Testis (tissue), 3 donors: Measurements from ENCODE around the gene ARHGAP26. TPM values are rescaled to one million over a fixed set of nuclear protein-coding genes. Genes with fewer than 3 reads are reported as not detected.

Experiments used
- DNase-seq: peaks from one replicate; pipeline ENCODE4 v3.0.0-alpha.2; 2019
- H3K27ac ChIP-seq, 2 donors: fragments of 200-600 bp; sonication (generic); one replicate each; pipeline ENCODE4 v1.5.1; 2019
- H3K27me3 ChIP-seq: fragments of 200-600 bp; sonication (generic); one replicate; pipeline ENCODE4 v1.5.1; 2019
- H3K36me3 ChIP-seq: fragments of 200-600 bp; sonication (generic); one replicate; pipeline ENCODE4 v1.5.1; 2017; ENCODE audit warnings: low read depth; ENCODE audit errors: missing control alignments
- H3K4me1 ChIP-seq: fragments of 200-600 bp; sonication (generic); one replicate; pipeline ENCODE4 v1.5.1; 2019
- H3K4me3 ChIP-seq, 2 donors: fragments of 200-600 bp; sonication (generic); one replicate each; pipeline ENCODE4 v1.5.1; 2017 to 2019
- H3K9me3 ChIP-seq: fragments of 200-600 bp; sonication (generic); one replicate; pipeline ENCODE4 v1.5.1; 2017
- POLR2A ChIP-seq: fragments of 450-650 bp; IDR thresholded peaks from one replicate; pipeline ENCODE4 v1.6.1; 2017; ENCODE audit warnings: antibody characterized with exemption, mild to moderate bottlenecking, moderate library complexity
- WGBS, 2 donors: methylation state at CpG; one replicate each; pipeline ENCODE4 v1.1.5; 2018; 5-methylcytosine and 5-hydroxymethylcytosine counted together
- intact Hi-C: fragments of 100-400 bp; cut with DNase I; formaldehyde crosslinking; loops from one replicate; pipeline ENCODE4 v1.15.1; 2023; ENCODE audit warnings: low total_unique reads
- polyA plus RNA-seq: library from polyadenylated mRNA; stranded (reverse); fragments of 350-450 nt; fragmentation: Illumina TruSeq; extraction: RNeasy Lipid Tissue Mini Kit (QIAGEN cat#74804); gene quantifications from one replicate; pipeline ENCODE4 v1.2.3, GENCODE V29; 2014; ENCODE audit warnings: low read depth, low replicate concordance; ENCODE audit not compliant: insufficient read depth
- total RNA-seq, 2 donors: library from RNA; depleted of rRNA; stranded (reverse); fragments of >200 nt; gene quantifications; one replicate each; pipeline ENCODE4 v1.2.3, GENCODE V29; 2016
- TF ChIP-seq, protein P1 (sequence below), 3 experiments: fragments of 450-650 bp in 2 of 3; fragments of 200-600 bp in 1 of 3; sonication (generic) in 1 of 3; IDR thresholded peaks; one replicate each; pipeline ENCODE4 v1.5.1; 2016 to 2019; ENCODE audit warnings: antibody characterized with exemption in 3 of 3, mild to moderate bottlenecking in 2 of 3, moderate library complexity in 1 of 3

ARHGAP26 gene
- total and polyA plus RNA-seq, 3 donors from 2014 or later = 33.8 to 98.7 (median 95.7) TPM

DNA sequence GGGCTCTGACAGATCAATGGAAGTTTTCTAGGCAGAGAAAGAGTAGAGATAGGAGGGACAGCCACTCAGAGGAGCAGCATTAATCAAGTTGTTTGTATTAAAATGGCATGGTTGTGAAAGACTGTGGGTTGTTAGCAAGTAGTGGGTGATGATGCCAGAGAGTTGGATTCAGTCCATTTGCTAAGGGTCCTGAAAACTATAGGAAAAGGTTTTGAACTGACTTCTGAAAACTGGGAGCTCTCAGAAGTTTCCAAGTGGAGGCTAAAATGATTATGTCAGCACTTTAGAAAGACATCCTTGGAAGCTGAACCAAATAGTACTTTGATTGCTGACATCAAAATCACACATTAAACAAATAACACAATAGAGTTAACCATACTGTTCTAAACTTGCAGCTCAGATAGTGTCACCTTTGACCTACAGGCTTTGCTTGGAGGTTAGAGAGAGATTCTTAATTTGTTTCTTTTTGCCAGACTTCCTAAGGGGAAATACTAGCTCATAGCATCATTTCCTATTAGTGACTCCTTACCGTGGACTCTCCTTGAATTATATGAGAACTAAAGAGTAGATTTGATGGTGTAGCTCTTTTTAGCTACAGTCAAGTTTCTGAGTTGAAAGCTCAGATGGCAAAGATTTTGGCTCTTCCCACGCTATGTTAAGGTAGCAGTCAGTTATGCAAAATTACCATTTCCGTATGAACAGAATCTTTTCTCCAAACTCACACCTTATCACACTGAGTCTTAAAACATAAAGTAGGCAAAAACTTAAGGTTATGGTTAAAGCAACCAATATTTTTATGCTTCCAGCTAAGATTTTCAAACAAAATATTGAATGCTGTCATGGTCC lies 356.2 kb downstream of the ARHGAP26 start:
- intact Hi-C loops = no loop called here
- Histone ChIP-seq H3K27me3 (no peaks in the 10 kb centered on the region), H3K27ac (no peak overlapping the region), H3K4me1 (peaks cover 9% of the 10 kb centered on the region), H3K9me3 (no peaks in the 10 kb centered on the region), H3K4me3 (no peak overlapping the region), H3K36me3 (no peaks in the 10 kb centered on the region)
- 73 to 82% methylated on average over 3 of the region's 3 CpGs for WGBS, 2 donors
- DNase-seq = no peak
- no peak for TF ChIP-seq POLR2A
- TF ChIP-seq, protein P1, sequence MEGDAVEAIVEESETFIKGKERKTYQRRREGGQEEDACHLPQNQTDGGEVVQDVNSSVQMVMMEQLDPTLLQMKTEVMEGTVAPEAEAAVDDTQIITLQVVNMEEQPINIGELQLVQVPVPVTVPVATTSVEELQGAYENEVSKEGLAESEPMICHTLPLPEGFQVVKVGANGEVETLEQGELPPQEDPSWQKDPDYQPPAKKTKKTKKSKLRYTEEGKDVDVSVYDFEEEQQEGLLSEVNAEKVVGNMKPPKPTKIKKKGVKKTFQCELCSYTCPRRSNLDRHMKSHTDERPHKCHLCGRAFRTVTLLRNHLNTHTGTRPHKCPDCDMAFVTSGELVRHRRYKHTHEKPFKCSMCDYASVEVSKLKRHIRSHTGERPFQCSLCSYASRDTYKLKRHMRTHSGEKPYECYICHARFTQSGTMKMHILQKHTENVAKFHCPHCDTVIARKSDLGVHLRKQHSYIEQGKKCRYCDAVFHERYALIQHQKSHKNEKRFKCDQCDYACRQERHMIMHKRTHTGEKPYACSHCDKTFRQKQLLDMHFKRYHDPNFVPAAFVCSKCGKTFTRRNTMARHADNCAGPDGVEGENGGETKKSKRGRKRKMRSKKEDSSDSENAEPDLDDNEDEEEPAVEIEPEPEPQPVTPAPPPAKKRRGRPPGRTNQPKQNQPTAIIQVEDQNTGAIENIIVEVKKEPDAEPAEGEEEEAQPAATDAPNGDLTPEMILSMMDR (IDR thresholded peaks at IDR 0.05) = no peak

DNA sequence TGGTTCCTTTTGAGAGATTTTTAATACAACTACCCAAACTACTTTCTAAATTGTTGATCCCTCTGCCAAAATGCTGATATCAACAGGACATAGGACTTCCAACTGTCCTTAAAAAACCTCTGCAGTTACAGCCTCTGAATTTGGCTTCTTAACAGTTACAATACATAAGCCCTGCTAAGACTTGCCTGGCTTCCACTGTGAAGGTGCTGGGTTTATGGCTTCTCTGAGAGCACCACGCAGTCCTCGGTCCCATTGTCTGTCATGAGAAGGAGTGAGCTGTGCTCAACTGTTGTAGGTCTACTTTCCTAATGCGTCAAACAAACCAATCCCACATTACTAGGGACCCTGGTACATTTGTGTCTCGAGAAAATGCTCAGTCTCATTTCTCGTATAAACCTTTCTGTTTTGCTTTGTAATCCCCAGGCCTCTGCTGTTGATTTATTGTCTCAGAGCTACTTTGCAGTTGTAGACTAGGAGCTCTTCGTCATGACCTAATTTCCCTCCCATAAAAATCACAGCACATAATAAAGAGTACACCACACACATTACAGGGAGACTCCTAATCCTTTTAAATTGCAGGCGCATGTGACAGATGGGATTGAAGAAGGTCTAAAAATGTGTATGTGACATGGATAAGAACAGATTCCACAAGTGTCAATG lies 358.4 kb downstream of the ARHGAP26 start:
- DNase-seq = no peak
- intact Hi-C loops = no loop called here
- Histone ChIP-seq H3K27ac (no peak overlapping the region), H3K36me3 (no peaks in the 10 kb centered on the region), H3K27me3 (no peaks in the 10 kb centered on the region), H3K9me3 (no peaks in the 10 kb centered on the region), H3K4me1 (peaks cover 10% of the 10 kb centered on the region), H3K4me3 (no peak overlapping the region)
- TF ChIP-seq POLR2A = no peak
- TF ChIP-seq, protein P1 (IDR thresholded peaks at IDR 0.05) = no peak
- 71 to 81% methylated on average over 7 of the region's 7 CpGs for WGBS, 2 donors

DNA sequence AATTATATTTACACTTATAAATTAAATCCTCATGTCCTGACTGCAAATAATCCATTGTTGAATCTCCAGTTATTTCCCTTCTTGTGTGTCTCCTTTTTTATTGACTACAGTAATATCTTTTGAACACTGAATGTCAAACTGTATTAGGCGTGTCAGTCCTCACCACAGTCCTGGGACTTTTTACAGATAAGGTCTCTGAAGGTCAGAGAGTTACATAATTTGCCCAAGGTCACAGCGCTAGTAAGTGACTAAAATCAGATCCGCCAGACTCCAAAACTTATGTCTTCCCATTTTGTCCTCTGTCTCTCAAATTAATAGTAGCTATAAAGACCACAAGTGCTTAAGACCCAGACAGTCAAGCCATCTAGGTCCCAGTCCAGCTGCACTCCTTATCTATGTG lies 359.0 kb downstream of the ARHGAP26 start:
- intact Hi-C loops = no loop called here

DNA sequence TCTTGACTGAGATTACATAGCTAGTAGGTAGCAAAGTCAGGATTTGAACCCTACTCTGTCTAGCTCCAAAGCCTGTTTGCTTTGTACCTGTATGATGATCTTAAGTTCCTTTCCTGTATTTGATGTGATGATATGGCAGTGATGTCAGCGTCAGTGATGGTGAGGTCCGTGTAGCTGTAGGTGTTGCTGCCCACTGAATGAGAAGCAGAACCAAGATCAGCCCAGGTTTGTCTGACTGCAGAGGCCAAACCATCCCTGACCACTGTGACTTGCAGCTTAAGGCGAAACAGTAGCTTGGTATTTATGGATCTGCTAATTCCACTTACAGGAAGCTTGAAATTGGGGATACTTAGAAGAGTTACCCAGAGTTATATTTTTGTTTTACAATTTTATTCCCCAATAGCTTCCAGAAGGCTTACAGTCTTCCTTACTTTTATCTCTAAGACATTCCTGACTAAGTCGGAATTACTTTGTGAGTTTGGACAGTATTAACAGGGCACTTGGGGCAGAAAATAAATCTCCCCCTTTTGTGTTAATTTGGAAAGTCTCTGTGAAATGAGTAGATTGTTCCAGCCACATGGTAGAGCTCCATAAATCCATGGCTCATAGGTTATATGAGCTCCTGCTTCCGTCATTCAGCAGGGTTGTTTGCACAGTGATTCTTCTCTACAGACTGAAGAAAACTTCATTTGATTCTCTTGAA lies 359.9 kb downstream of the ARHGAP26 start:
- H3K4me1 ChIP-seq = peaks cover 18% of the 10 kb centered on the region
- H3K4me3 ChIP-seq = no peak overlapping the region
- intact Hi-C loops = no loop called here
- WGBS, 2 donors = 77 to 81% methylated on average over 5 of the region's 5 CpGs
- no peaks in the 10 kb centered on the region for H3K9me3 ChIP-seq
- H3K36me3 ChIP-seq = no peaks in the 10 kb centered on the region
- no peak overlapping the region for H3K27ac ChIP-seq
- DNase-seq = no peak
- TF ChIP-seq, protein P1 (IDR thresholded peaks at IDR 0.05) = no peak
- TF ChIP-seq POLR2A = no peak
- no peaks in the 10 kb centered on the region for H3K27me3 ChIP-seq

More for the DNA sequence above, 359.0 kb downstream of the ARHGAP26 start:
- no peaks in the 10 kb centered on the region for H3K27me3 ChIP-seq
- H3K4me3 ChIP-seq = no peak overlapping the region
- DNase-seq = no peak
- no peaks in the 10 kb centered on the region for H3K36me3 ChIP-seq
- H3K4me1 ChIP-seq = peaks cover 16% of the 10 kb centered on the region
- WGBS, 2 donors = 65 to 73% methylated on average over 3 of the region's 3 CpGs
- TF ChIP-seq POLR2A = no peak
- TF ChIP-seq, protein P1 (IDR thresholded peaks at IDR 0.05) = no peak
- no peak overlapping the region for H3K27ac ChIP-seq
- H3K9me3 ChIP-seq = no peaks in the 10 kb centered on the region
